ENCODE measurements around the gene MSI2.
A peak's percentile ranks its signal among the peaks of the same experiment; 100 is the strongest.

Gene MSI2

DNA sequence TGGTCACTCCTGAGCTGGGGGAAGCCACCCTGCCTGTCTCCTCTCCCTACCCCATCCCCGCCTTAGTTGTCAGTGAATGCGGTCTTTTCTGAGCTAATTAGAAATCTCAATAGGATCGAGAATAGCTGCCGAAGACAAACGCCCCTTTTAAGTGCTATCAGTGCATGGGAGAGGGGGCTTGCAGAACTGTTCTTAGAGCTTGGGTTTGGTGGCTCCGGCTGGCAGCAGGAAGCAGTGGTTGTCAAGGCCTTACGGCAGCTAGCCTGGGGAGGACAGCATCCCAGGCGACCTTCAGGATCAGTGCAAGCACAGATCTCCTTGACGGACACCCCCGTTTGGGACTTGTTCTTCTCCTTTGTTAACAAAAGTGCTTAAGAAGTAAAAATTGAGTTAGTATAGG, 293.7 kb downstream of the MSI2 start:
- no peak for DNase-seq

DNA sequence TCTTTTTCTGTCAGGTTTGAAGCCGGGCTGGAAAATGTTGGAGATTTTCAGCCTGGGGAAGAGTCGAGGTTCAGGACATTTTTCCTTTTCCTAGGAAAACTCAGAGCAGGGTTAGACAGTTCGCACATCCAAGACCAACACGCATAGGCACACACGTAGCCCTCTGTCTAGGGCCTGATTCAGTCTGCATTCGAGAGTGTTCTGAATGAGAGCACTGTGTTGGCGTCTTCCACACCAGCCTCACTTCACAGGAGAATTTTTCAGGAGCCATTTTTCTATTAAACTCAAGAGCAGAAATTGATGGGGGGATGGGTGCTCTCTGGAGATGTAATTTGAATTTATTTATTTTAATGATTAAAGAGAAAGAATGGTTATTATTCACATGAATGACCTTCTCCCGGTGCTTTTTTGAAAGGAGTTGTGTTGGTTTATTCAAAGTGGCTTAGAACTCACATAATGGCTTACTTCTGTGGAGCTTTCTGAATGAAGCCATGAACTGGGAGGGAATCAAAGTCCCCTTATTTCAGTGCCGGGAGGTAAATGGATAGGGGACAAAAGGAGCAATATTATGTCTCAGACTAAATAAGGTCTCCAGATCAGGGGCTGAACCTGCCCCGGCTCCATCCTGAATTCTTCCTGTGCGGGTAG, 294.5 kb downstream of the MSI2 start:
- no peak for DNase-seq

DNA sequence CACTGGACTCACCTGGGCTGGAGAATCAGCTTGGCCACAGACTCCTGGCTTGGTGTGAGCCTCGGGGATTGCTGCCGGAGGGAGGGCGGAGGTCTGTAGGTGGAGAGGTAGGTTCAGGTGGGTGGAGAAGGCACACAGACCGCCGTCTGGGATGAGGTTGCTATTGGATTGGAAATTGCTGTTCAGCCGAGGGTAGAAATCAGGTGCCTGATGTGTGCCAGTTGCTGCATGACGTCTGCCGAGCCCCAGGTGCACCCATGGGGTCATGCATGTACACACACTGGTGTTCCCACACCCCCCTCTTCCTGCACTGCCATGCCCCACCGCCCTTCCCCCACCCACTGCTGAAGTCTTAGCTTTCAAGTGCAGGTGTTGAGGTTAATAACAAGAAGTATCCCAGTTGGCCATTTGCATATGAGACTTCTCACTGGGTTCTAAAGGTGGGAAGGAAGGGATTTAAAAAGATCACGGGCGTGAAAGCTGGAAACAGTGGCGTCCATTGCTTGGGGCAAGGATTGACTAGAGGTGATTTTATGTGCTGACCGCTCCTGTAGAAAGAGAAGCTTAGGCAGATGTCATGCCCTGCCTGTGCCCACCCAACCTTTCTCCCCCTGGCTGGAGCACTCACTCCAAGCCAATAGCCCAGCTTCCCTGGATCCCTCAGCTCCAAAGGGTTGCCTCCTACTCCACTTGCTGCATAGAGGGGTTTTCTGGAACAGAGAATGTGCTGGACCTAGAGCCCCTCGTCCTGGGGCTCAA, 295.2 kb downstream of the MSI2 start:
- DNase-seq = no peak

- peak; percentile 84 for DNase-seq
These were observed 295.8 kb downstream of the MSI2 start for GRCh38 chr17:57552114-57552624.

DNA sequence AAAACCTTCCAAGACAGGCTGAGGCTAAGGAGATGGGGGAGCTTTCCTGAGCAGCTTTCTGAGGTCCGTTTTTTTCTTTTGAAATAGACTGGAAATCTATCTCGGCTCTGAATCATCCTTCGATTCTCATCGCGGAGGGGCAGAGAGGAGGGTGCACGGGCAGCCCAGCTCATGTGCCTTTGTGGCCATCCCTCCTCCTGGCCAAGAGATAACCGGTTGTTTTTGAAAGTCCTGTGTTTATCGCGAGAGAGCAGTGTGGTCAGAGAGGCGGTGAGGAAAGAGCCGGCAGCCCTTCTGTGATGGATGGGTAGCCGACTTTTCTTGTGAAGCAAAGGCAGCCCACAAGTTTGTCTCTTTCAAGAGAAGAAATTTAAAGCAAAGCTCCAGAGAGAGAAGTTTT, 297.2 kb downstream of the MSI2 start:
- no peak for DNase-seq

DNA sequence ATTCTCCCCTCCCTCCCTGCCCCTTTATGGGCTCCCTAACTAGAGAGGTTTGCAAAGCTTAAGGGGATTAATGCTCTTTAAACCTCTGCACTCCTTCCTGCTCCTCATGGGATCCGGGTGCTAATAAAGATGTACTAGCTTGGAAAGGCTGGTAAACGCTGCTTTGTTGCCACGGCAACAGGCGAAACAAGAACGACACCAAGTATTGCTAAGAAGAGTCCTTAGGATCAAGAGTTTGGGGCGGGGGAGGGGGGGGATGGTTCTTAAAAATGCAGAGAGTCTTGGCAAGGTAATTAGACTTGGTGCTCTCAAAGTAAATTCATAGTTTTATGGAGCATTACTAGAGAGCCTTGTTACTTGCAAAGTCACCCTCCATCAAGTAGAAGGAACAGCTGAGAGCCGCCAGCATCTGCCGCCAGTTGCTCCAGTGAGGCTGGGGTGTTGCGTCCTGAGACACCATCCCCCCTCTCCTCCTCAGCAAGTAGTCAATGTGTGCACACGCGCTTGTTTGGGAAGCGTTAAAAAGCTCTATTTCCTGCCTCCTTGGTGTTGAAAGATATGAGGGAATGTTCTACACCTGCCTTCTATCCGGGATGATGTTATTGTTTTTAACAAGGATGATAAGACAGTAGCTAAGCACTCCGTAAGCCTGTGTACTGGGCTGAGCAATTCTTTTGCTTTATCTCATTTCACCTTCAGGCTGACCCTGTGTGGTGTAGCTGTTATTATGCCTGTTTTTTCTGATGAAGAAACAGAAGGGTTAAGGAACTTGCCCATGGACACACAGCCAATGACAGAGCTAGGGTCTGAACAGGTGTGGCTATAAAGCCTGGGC, 297.9 kb downstream of the MSI2 start:
- peak; percentile 92 for DNase-seq

DNA sequence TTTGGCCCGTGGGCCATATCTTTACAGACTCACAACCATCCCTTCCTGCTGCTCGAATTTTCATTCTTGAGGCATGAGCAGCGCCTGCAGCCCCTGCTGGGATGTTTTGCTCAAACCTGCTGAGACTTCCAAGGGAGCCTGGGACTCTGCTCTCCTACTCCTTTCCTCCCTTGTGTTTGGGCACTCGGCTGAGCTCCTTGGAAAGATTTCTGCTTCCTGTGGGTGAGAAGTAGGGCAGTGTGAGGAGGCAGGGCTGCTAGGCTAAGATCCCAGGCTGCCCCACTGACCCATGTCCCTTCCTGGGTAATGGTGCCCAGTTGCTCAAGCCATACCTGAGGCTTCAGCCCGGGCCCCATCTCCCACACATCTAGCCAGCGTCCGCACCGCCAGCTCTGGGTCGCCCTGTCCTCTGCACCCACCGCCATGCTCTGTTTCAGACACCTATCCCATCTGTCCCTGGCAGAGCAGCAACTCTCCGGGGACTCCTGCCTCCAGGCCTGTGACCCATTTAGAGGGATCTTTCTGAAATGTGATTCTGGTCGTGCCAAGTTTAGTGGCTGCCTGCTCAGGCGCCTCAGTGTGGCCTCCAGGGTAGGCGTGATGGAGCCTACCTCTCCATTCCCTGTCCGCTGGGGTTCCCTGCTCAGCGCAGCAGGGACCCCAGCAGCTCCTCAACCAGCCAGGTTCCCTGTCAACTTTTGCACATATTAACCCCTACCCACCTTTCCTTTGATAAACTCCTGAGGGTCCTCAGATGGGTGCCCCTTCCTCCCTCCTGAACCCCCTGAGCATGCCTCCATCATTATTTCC, 298.7 kb downstream of the MSI2 start:
- no peak for DNase-seq

DNA sequence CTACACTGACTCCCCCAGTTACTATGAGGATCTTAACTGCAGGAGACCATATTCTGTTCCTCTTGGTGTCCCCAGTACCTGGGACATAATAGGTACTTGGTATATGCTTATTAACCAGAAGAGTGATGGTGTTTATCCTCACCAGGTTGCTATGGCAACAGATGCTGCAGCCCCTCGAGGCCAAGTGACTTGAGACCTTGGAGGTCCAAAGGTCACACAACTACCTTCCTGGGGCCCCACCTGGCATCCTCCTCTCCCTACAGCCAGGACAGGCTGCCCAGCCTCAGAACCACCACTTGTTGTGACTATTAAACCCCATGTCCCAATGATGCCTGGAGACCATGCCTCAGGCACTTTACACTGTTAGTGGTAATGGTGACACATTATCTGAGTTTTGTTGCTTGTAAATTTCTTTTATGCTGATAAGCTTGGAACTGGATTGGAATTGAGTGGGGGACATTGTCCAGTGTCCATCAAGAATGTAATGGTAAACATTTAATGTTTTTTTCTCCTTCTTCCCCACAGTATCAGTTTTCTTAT, 299.4 kb downstream of the MSI2 start:
- DNase-seq = no peak

GRCh38 chr17:57556320-57556719, 300.0 kb downstream of the MSI2 start:
- DNase-seq = no peak

- DNase-seq = no peak
These were observed 300.7 kb downstream of the MSI2 start for GRCh38 chr17:57556977-57557376.

GRCh38 chr17:57557416-57557815, 301.1 kb downstream of the MSI2 start:
- no peak for DNase-seq

- peak; percentile 81 for DNase-seq
These were observed 301.7 kb downstream of the MSI2 start for GRCh38 chr17:57557834-57558681.

- DNase-seq = no peak
These were observed 302.9 kb downstream of the MSI2 start for GRCh38 chr17:57559226-57559625.

GRCh38 chr17:57559634-57560318, 303.5 kb downstream of the MSI2 start:
- DNase-seq = no peak

- no peak for DNase-seq
These were observed 304.0 kb downstream of the MSI2 start for GRCh38 chr17:57560319-57560705.

DNA sequence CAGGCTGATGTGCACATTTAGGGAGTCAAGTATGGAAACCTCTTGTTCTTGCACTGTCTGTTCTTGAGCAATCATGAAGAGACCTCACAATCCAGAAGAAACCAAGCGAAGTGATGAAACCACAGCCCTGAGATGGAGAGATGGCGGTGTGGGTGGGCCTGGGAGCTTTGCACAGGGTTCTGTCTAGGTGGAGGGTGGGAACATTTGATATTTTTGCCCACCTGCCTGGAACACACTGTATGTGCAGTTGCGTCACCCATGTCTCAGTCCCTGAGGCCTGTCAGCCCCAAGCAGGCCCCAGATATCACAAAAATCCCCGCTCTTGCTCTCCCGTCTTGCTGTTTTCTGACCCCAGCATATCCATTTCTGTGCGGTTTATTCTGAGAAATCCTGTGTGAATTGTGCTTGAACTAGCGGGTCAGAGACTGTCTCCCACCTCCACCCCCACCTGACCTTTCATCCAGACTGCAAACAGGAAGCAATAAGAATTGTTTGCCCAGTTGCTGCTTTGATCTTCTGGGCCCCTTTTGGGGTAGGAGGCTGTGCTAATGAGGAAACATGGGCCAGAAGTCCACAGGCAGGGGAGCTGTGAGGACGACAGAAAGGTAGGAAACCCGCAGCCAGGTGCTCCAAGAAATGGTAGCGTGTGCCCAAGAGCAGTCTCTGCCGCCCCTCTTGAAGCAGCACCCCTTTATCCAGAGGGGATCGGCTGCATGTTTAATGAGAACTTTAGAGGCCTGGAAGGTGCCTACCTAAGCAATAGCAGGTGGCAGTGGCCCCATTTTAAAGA, 304.9 kb downstream of the MSI2 start:
- no peak for DNase-seq

DNA sequence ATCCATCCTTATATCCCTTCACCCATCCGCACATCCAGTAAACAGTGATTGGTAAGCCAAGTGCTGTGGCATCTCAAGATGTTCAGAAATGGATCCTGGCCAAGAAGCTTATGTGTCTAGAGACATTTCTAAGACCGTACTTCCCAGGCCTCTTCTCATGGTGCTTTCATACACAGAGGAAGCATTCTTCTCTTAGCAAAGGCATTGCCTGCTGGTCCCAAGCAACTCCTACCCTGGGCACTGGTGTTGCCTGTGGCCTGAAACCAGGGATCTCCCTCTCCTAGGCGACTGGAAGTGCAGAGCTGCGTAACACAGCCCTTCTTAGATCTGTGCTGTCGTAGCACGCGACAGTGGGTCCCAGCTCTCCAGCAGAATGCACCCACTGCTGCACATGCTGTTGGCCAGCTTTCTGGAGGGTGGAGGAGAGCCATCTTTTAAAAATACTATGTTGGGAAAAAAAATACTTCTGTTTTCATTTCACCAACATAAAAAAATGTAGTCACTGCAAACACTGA, 305.9 kb downstream of the MSI2 start:
- peak; percentile 48 for DNase-seq

GRCh38 chr17:57563958-57564357, 307.6 kb downstream of the MSI2 start:
- DNase-seq = no peak

DNA sequence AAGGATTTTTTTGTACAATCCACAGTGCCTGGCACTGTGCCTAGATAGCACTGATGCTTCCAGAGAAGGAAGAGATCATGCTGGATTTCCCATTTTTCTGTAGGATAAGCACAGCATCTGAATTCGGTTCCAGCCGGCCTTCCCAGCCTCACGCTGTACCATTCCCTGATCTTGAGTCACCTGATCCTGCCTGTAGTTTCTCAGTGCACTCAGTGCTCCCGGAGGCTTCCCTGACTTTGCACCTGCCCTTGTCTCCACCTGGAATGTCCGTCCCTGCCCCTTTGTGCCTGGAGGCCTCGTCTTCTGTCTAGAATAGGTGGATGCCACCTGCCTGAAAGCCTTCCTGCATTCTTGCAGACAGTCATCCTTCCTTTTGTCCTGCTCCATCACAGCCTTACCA, 308.9 kb downstream of the MSI2 start:
- DNase-seq = no peak

DNA sequence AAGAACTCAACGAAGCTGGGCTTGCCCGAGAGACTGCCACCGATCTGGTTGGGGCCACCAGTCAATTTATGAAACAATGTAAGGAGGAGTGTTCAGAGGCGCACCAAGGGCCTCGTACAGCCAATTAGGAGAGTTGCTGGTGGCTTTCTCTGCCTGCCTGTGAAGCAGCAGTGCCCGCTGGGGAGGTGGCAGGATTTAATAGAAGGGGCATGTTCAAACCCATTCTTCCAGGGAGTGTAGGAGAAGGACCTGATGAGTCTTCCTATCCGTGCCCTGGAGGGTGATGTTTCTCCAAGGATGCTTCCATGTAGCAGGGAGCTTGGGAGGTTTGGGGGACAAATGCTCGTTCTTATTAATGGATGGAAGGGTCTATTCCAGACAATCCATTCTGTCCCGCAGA, 310.4 kb downstream of the MSI2 start:
- DNase-seq = no peak
